HCT116 (cell line): ENCODE measurements around the gene DHX32. TPM values are rescaled to one million over a fixed set of nuclear protein-coding genes. Genes with fewer than 3 reads are reported as not detected.
A peak's percentile ranks its signal among the peaks of the same experiment; 100 is the strongest.

Experiments
- ATAC-seq: fragments of 200-7000 bp; cut with Tn5 transposase; 2 replicates; pipeline ENCODE4 v1.9.1; 2020; ENCODE audit warnings: mild to moderate bottlenecking, moderate library complexity
- BruUV-seq: library from RNA; stranded (reverse); fragments of 400-500 nt; replicated peaks from 2 replicates; lab custom pipeline; 2021; lab: Mats Ljungman, UMichigan
- CTCF ChIA-PET: fragments of 300-600 bp; sonication (Branson Sonifier 250); formaldehyde crosslinking; loops from one replicate; lab custom pipeline; 2021; ENCODE audit warnings: antibody characterized with exemption; lab: Charles Lee
- POLR2A ChIA-PET: fragments of 300-600, 350-600 bp; sonication (Branson Sonifier 250); formaldehyde crosslinking; loops from one replicate; lab custom pipeline; 2021; ENCODE audit warnings: antibody characterized with exemption; lab: Charles Lee
- RAD21 ChIA-PET, 2 experiments: fragments of 300-600 bp; sonication (Branson Sonifier 250); formaldehyde crosslinking; loops; one replicate each; lab custom pipeline; 2023; ENCODE audit warnings: low total read pairs in 2 of 2; ENCODE audit not compliant: uncharacterized antibody in 2 of 2, unreplicated experiment in 2 of 2, low non-redundant PET in 1 of 2; lab: Charles Lee
- DNase-seq: peaks from one replicate; pipeline ENCODE4 v3.0.0-alpha.2; 2010; ENCODE audit warnings: low read depth, low spot score
- H2AFZ ChIP-seq: fragments of 200-600 bp; shearing (Covaris generic), sonication (generic); 2 replicates; pipeline ENCODE4 v1.6.1; 2017; ENCODE audit warnings: low read depth, mixed run types, mixed read lengths, antibody characterized with exemption, low read length; ENCODE audit not compliant: poor library complexity, severe bottlenecking
- H3K27ac ChIP-seq: 2 replicates; pipeline ENCODE4 v1.5.1; 2012; ENCODE audit warnings: low read depth, low read length
- H3K27me3 ChIP-seq: fragments of 200-600 bp; sonication (generic); 2 replicates; pipeline ENCODE4 v1.6.1; 2016; ENCODE audit warnings: mixed run types, low read length, mixed read lengths; ENCODE audit not compliant: insufficient read depth
- H3K36me3 ChIP-seq, 2 experiments: fragments of 200-500 bp in 1 of 2; fragments of 200-600 bp in 1 of 2; sonication (Bioruptor generic) in 1 of 2; sonication (generic) in 1 of 2; 2 replicates each; pipeline versions ENCODE4 v1.5.1 to v1.6.1; 2014 to 2016; ENCODE audit warnings: low read length in 2 of 2, inconsistent platforms in 1 of 2, mixed read lengths in 1 of 2, mixed run types in 1 of 2; ENCODE audit not compliant: insufficient read depth in 2 of 2, control insufficient read depth in 1 of 2
- H3K4me1 ChIP-seq, 2 experiments: fragments of 200-600 bp in 1 of 2; sonication (generic) in 1 of 2; 2 replicates each; pipeline versions ENCODE4 v1.5.1 to v1.6.1; 2012 to 2017; ENCODE audit warnings: low read length in 2 of 2, inconsistent platforms in 1 of 2, mild to moderate bottlenecking in 1 of 2, mixed read lengths in 1 of 2, mixed run types in 1 of 2, moderate library complexity in 1 of 2; ENCODE audit not compliant: insufficient read depth in 2 of 2, control insufficient read depth in 1 of 2
- H3K4me2 ChIP-seq: fragments of 200-600 bp; sonication (generic); 2 replicates; pipeline ENCODE4 v1.6.1; 2017; ENCODE audit warnings: mixed run types, low read length, mixed read lengths
- H3K4me3 ChIP-seq, 2 experiments: fragments of 200-600 bp in 1 of 2; sonication (generic) in 1 of 2; replicated peaks in 1 of 2; 2 replicates each; pipeline ENCODE4 v1.5.1; 2011 to 2016; ENCODE audit warnings: low read length in 2 of 2, control low read depth in 1 of 2, low read depth in 1 of 2, mild to moderate bottlenecking in 1 of 2, mixed read lengths in 1 of 2, mixed run types in 1 of 2
- H3K79me2 ChIP-seq: fragments of 200-600 bp; sonication (generic); 2 replicates; pipeline ENCODE4 v1.6.1; 2017; ENCODE audit warnings: mild to moderate bottlenecking, mixed run types, low read length, moderate library complexity, mixed read lengths; ENCODE audit not compliant: insufficient read depth
- H3K9ac ChIP-seq: fragments of 200-600 bp; sonication (generic); 2 replicates; pipeline ENCODE4 v1.6.1; 2016; ENCODE audit warnings: low read length, mixed read lengths
- H3K9me2 ChIP-seq: fragments of 200-600 bp; sonication (generic), shearing (Covaris generic); 2 replicates; pipeline ENCODE4 v1.6.1; 2017; ENCODE audit warnings: mixed run types, mild to moderate bottlenecking, moderate library complexity; ENCODE audit not compliant: insufficient read depth
- H3K9me3 ChIP-seq, 2 experiments: fragments of 200-500 bp in 1 of 2; fragments of 200-600 bp in 1 of 2; sonication (Bioruptor generic) in 1 of 2; sonication (generic) in 1 of 2; 2 replicates each; pipeline ENCODE4 v1.6.1; 2014 to 2017; ENCODE audit warnings: low read length in 2 of 2, mixed read lengths in 2 of 2, inconsistent platforms in 1 of 2, low read depth in 1 of 2, mild to moderate bottlenecking in 1 of 2, mixed run types in 1 of 2, moderate library complexity in 1 of 2; ENCODE audit not compliant: control insufficient read depth in 1 of 2, insufficient read depth in 1 of 2
- H4K20me1 ChIP-seq: fragments of 200-600 bp; sonication (generic), shearing (Covaris generic); 2 replicates; pipeline ENCODE4 v1.6.1; 2017; ENCODE audit warnings: mixed run types, mild to moderate bottlenecking, moderate library complexity; ENCODE audit not compliant: insufficient read depth
- CBX3 ChIP-seq: IDR thresholded peaks from 2 replicates; pipeline ENCODE4 v1.6.1; 2012; ENCODE audit warnings: low read depth
- CEBPB ChIP-seq: IDR thresholded peaks from 2 replicates; pipeline ENCODE4 v1.6.1; 2012; ENCODE audit warnings: low read depth
- CTCF ChIP-seq, 3 experiments: fragments of 200-600 bp in 1 of 3; sonication (generic) in 1 of 3; IDR thresholded peaks in 2 of 3; conservative IDR thresholded peaks in 1 of 3; 2 replicates each; pipeline ENCODE4 v1.5.1; 2012 to 2017; ENCODE audit warnings: low read depth in 2 of 3, low read length in 2 of 3, antibody characterized with exemption in 1 of 3, borderline replicate concordance in 1 of 3, control low read depth in 1 of 3, mild to moderate bottlenecking in 1 of 3, mixed read lengths in 1 of 3, mixed run types in 1 of 3, moderate library complexity in 1 of 3; ENCODE audit not compliant: insufficient read depth in 1 of 3
- ELF1 ChIP-seq: IDR thresholded peaks from 2 replicates; pipeline ENCODE4 v1.6.1; 2012; ENCODE audit warnings: low read depth, borderline replicate concordance
- EZH2phosphoT487 ChIP-seq: fragments of 200-600 bp; IDR thresholded peaks from 2 replicates; pipeline ENCODE4 v1.6.1; 2018; ENCODE audit warnings: antibody characterized with exemption, borderline replicate concordance
- JUND ChIP-seq: IDR thresholded peaks from 2 replicates; pipeline ENCODE4 v1.6.1; 2012
- MAX ChIP-seq: IDR thresholded peaks from 2 replicates; pipeline ENCODE4 v1.6.1; 2012
- POLR2A ChIP-seq: IDR thresholded peaks from 2 replicates; pipeline ENCODE4 v1.7.0; 2011; ENCODE audit warnings: borderline replicate concordance; ENCODE audit not compliant: insufficient read depth, insufficient read length; ENCODE audit errors: extremely low read depth
- POLR2AphosphoS5 ChIP-seq: IDR thresholded peaks from 2 replicates; pipeline ENCODE4 v1.6.1; 2011; ENCODE audit warnings: mild to moderate bottlenecking, low read depth, low read length, moderate library complexity
- SRF ChIP-seq: IDR thresholded peaks from 2 replicates; pipeline ENCODE4 v1.6.1; 2012; ENCODE audit warnings: low read depth
- TCF7L2 ChIP-seq: IDR thresholded peaks from 2 replicates; pipeline ENCODE4 v1.7.0; 2011; ENCODE audit warnings: borderline replicate concordance, inconsistent platforms; ENCODE audit not compliant: insufficient read depth, insufficient read length; ENCODE audit errors: extremely low read depth
- ZBTB33 ChIP-seq: IDR thresholded peaks from 2 replicates; pipeline ENCODE4 v1.6.1; 2011; ENCODE audit warnings: mild to moderate bottlenecking, low read length, moderate library complexity; ENCODE audit not compliant: insufficient replicate concordance; ENCODE audit errors: extremely low read depth
- ZFX ChIP-seq: fragments of 450-650 bp; IDR thresholded peaks from 2 replicates; pipeline ENCODE4 v1.6.1; 2017
- ZNF274 ChIP-seq: fragments of 200-500 bp; sonication (Bioruptor generic); IDR thresholded peaks from 2 replicates; pipeline ENCODE4 v1.6.1; 2014; ENCODE audit warnings: mild to moderate bottlenecking, low read depth, low read length, inconsistent platforms
- intact Hi-C: fragments of 100-400 bp; cut with micrococcal nuclease; formaldehyde crosslinking; loops from 2 replicates; pipeline ENCODE4 v1.10.0; 2022
- total RNA-seq: library from RNA; stranded (reverse); gene quantifications from one replicate; pipeline ENCODE4 v1.2.1, GENCODE V29; 2021; ENCODE audit not compliant: unreplicated experiment
- TF ChIP-seq, protein P1 (sequence below): IDR thresholded peaks from 2 replicates; pipeline ENCODE4 v1.6.1; 2012

Gene DHX32
- total RNA-seq, 1 experiment from 2014 or later, result 50.9 TPM

GRCh38 chr10:125880719-125881118 is 373 bp downstream of the DHX32 start (continued):
- no peak for TF ChIP-seq CTCF (IDR thresholded peaks at IDR 0.05 in 2 of 3, conservative IDR thresholded peaks at IDR 0.05 in 1 of 3; ENCODE audit: borderline replicate concordance in 1 of 3, insufficient read depth in 1 of 3, low read depth in 2 of 3, low read length in 2 of 3)
- no peak for TF ChIP-seq CBX3
- no peak for TF ChIP-seq SRF
- TF ChIP-seq JUND, result no peak

- intact Hi-C loops, result no loop called here
- CTCF ChIA-PET, result interaction anchor here (1.0 to 1.7 kb wide), 2 partner anchors 11 to 13 kb away, joined by 3 to 18 read pairs; no protein-coding TSS in a partner anchor
- POLR2A ChIA-PET, result no interaction called here
- Histone ChIP-seq H3K27ac (peak overlapping the region; percentile 64), H2AFZ (no peak overlapping the region), H3K79me2 (peaks cover 6% of the 10 kb centered on the region; the same call in 1 of the 2 replicates), H3K36me3 (peaks cover 4 to 21% of the 10 kb centered on the region in 2 experiments), H3K4me2 (peak overlapping the region; percentile 48), H3K4me1 (peaks cover 28 to 31% of the 10 kb centered on the region in 2 experiments), H3K9me3 (peaks cover 0 to 8% of the 10 kb centered on the region in 2 experiments; a peak in 1 of 4 replicates), H3K27me3 (no peaks in the 10 kb centered on the region), H3K9ac (peak overlapping the region; percentile 0; the same call in 1 of the 2 replicates), H3K9me2 (no peaks in the 10 kb centered on the region), H4K20me1 (no peaks in the 10 kb centered on the region), H3K4me3 (peak overlapping the region in 1 of 2 experiments; percentile 2; a peak in 2 of 4 replicates)
- RAD21 ChIA-PET, result no interaction called here
- no TSS peak for BruUV-seq
- DNase-seq, result peak; percentile 93
- ATAC-seq, result peak; percentile 93
- TF ChIP-seq ZBTB33 (no peak), ZNF274 (no peak), CTCF (IDR thresholded peaks at IDR 0.05 in 2 of 3, conservative IDR thresholded peaks at IDR 0.05 in 1 of 3; ENCODE audit: borderline replicate concordance in 1 of 3, insufficient read depth in 1 of 3, low read depth in 2 of 3, low read length in 2 of 3) (no peak), TCF7L2 (peak; percentile 75), ZFX (no peak), POLR2A (no peak), SRF (peak; percentile 80), CEBPB (peak; percentile 72; the same call in 1 of the 2 replicates), ELF1 (no peak), MAX (peak; percentile 69), POLR2AphosphoS5 (peak; percentile 52; the same call in 1 of the 2 replicates), EZH2phosphoT487 (no peak)
- TF ChIP-seq, protein P1, sequence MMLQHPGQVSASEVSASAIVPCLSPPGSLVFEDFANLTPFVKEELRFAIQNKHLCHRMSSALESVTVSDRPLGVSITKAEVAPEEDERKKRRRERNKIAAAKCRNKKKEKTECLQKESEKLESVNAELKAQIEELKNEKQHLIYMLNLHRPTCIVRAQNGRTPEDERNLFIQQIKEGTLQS, result no peak; the same call in 1 of the 2 replicates
These were observed 1.9 kb downstream of the DHX32 start for GRCh38 chr10:125878957-125879835.
